OCI-LY1 (cell line): ENCODE measurements around the gene PFN2.

ENCODE experiments used
- EZH2 ChIP-seq: fragments of 200-600 bp; sonication (generic), shearing (Covaris generic); IDR thresholded peaks from 2 replicates; pipeline ENCODE4 v1.8.0; 2017; ENCODE audit warnings: borderline replicate concordance, mixed run types, mild to moderate bottlenecking, antibody characterized with exemption, low read length, moderate library complexity, mixed read lengths
- TF ChIP-seq, protein P1 (sequence below): fragments of 200-600 bp; sonication (generic), shearing (Covaris generic); IDR thresholded peaks from 2 replicates; pipeline ENCODE4 v1.5.1; 2017; ENCODE audit warnings: mild to moderate bottlenecking, antibody characterized with exemption, low read length, moderate library complexity, mixed read lengths

DNA sequence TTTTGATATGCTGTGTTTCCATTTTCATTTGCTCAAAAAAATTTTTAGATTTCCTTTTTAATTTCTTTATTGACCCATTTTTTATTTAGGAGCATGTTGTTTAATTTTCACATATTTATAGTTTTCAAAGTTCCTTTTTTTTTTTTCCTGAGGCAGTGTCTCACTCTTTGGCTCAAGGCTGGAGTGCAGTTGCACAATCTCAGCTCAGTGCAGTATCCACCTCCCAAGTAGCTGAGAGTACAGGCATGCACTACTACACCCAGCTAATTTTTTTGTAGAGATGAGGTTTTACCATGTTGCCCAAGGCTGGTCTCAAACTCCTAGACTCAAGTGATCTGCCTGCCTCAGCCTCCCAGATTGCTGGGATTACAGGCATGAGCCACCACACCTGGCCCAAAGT lies 36.2 kb downstream of the PFN2 start:
- no peak for TF ChIP-seq EZH2
- TF ChIP-seq, protein P1, sequence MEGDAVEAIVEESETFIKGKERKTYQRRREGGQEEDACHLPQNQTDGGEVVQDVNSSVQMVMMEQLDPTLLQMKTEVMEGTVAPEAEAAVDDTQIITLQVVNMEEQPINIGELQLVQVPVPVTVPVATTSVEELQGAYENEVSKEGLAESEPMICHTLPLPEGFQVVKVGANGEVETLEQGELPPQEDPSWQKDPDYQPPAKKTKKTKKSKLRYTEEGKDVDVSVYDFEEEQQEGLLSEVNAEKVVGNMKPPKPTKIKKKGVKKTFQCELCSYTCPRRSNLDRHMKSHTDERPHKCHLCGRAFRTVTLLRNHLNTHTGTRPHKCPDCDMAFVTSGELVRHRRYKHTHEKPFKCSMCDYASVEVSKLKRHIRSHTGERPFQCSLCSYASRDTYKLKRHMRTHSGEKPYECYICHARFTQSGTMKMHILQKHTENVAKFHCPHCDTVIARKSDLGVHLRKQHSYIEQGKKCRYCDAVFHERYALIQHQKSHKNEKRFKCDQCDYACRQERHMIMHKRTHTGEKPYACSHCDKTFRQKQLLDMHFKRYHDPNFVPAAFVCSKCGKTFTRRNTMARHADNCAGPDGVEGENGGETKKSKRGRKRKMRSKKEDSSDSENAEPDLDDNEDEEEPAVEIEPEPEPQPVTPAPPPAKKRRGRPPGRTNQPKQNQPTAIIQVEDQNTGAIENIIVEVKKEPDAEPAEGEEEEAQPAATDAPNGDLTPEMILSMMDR = no peak
